ENCODE measurements around the gene MARCHF10.

The MARCHF10 gene

DNA sequence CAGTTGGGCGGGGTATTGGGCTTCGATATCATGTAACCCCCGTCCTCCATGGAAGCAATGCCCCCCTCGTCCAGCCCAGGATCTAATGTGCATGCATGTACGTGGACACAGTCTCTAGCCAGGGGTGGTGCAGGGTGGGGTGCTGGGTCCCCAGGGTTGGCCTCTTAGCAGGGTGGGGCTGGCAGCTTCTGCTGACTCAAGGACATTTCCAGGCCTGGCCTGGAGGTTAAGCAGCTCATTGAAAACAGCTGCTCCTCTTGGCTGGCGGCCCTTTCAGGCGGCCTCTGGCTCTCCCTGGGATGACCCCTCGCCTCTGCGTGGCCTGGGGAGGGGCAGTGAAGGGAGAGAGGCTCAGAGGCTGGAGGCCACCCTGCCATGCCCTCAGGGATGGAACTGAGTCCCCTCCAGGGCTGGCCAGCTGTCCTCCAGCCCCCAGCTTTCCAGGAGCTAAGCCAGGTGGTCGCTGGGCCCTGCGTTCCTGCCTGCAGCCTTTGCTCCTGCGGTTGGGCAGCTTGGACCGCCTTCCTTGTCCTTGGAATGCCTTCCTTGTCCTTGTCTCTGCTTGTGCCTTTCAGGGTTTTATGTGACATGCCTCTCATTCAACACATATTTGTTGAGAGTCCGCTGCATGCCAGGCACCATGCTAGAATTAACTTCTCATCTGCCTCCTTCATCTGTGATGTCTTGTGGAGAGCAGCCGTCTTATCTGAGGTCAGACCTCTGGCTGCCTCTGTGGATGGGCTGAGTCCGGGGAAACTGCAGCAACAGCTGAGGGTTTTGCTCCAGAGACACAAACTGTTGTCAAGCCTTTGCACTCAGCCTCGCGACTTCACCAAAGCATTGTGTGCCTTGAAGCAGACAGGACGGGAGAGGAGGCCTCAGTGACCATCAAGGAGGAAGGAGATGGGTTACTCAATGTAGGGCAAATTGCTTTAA lies 154.0 kb downstream of the MARCHF10 start:
- no peak for DNase-seq

DNA sequence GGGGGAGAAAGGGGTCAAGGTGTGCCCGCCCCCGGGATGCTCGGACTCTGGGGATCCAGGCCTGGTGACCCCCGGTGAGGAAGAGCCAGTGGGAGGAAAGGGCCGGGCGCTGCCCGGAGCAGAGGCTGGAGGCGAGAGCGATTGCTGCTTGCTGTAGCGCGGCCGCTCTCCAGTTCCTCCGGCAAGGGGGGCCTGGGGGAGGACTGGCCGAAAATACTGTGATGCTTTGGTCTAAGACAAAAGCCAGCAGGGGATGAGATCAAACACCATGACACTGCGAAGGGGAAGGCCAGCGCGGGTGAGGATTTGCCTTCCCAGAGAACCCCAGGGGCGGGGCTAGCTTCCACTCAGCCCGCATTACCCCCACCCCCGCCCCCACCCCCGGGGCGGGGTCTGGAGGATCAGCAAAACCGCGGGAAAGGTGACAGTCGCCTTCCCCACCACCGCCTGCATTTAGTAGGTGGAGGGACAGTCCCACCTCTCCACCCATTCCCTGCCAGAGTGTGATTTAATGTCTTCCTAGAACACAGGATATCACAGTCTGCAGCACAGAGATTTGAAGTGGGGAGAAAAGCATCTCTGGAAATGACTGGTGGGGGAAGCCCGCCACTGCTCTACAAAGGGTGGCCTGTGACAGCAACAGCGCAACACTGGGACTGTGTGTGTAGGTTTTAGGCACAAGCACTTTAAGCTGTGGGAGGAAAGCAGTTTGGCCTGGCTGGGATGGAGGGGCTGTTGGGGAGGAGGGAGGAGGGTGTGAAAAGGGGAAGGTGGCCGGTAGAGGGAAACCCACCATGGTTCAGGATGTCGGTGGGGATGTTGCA lies 154.9 kb downstream of the MARCHF10 start:
- peak; percentile 98 for DNase-seq

DNA sequence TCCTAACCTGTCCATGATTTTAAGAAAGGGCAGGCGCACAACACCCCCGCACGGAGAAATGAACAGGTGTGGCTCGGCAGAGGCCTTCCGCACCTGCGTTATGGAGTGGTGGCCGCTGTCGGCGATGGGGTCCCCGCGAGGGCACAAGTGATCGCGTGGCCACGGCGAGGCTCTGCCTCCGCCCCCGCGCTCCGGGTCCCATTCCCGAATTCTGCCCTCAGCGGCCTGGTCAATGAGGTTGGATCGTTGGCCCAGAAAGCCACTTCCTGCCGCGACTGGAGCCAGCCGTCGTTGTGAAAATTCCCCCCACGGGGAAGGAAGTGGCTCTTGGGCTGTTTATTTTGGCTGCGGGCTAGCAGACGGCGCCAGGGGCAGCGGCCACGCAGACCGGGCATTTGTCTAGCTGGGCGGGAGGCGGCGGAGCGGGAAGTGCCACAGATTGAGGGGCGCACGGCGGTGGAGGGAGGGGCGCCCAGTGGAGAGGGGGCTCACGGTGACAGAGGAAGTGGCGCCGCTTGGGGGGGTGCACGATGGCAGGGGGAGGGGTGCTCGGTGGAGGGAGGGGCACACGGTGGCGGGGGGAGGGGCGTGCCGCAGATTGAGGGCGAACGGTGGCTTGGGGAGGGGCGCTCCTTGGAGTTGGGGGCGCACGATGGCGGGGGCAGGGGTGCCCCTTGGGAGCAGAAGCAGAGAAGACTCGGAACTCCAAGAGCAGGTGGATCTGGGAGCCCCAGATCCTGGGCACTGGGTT lies 155.7 kb downstream of the MARCHF10 start:
- peak; percentile 47 for DNase-seq
